Activated CD8-positive, alpha-beta memory T cell treated with anti-CD3 and anti-CD28 coated beads, Interleukin-2, amount 10 ng/mL, durations not matched to agents 7 days and 5 days (primary cell): ENCODE measurements around the gene DIPK2A. TPM values are rescaled to one million over a fixed set of nuclear protein-coding genes. Genes with fewer than 3 reads are reported as not detected.

Experiments
- ATAC-seq: fragments of 150-1000 bp; cut with Tn5 transposase; one replicate; pipeline ENCODE4 v1.10.0; 2021; ENCODE audit warnings: moderate library complexity
- CTCF ChIA-PET: fragments of 350-600 bp; sonication (Branson Sonifier 250); formaldehyde crosslinking; loops from one replicate; lab custom pipeline; 2021; ENCODE audit warnings: antibody characterized with exemption; lab: Charles Lee
- DNase-seq: peaks from one replicate; pipeline ENCODE4 v3.0.0-alpha.2; 2020
- H3K27ac Mint-ChIP-seq: one replicate; pipeline ENCODE4 v1.8.0; 2021; ENCODE audit warnings: mild to moderate bottlenecking, mixed read lengths
- H3K27me3 Mint-ChIP-seq: one replicate; pipeline ENCODE4 v1.8.0; 2021; ENCODE audit warnings: mixed read lengths
- H3K36me3 Mint-ChIP-seq: one replicate; pipeline ENCODE4 v1.8.0; 2021; ENCODE audit warnings: mild to moderate bottlenecking, mixed read lengths
- H3K4me1 Mint-ChIP-seq: one replicate; pipeline ENCODE4 v1.8.0; 2021; ENCODE audit warnings: mixed read lengths
- H3K4me3 Mint-ChIP-seq: one replicate; pipeline ENCODE4 v1.8.0; 2021; ENCODE audit warnings: mild to moderate bottlenecking, moderate library complexity, mixed read lengths
- H3K9me3 Mint-ChIP-seq: one replicate; pipeline ENCODE4 v1.8.0; 2022; ENCODE audit warnings: low read depth, mixed read lengths
- total RNA-seq, 2 experiments: library from RNA; stranded (reverse); gene quantifications; one replicate each; pipeline ENCODE4 v1.2.3, GENCODE V29; 2021

DIPK2A gene
- total RNA-seq, 2 experiments from 2014 or later, result 21.7 to 22.3 TPM

GRCh38 chr3:143979041-143979440, 7.4 kb downstream of the DIPK2A start:
- DNase-seq (no peak), ATAC-seq (no peak)
- Mint-ChIP-seq H3K4me1 (peaks cover 32% of the 10 kb centered on the region), H3K36me3 (peaks cover 28% of the 10 kb centered on the region), H3K27ac (no peak overlapping the region), H3K4me3 (no peak overlapping the region), H3K27me3 (no peaks in the 10 kb centered on the region), H3K9me3 (peaks cover 10% of the 10 kb centered on the region)
- CTCF ChIA-PET, result no interaction called here

GRCh38 chr3:143979813-143980212, 8.2 kb downstream of the DIPK2A start:
- H3K4me1 Mint-ChIP-seq, result peaks cover 24% of the 10 kb centered on the region
- ATAC-seq, result no peak

GRCh38 chr3:143988306-143988705, 16.7 kb downstream of the DIPK2A start:
- H3K4me1 Mint-ChIP-seq, result peaks cover 4% of the 10 kb centered on the region
- CTCF ChIA-PET, result no interaction called here
- no peak for DNase-seq
- H3K27me3 Mint-ChIP-seq, result no peaks in the 10 kb centered on the region
- no peak for ATAC-seq
- H3K27ac Mint-ChIP-seq, result no peak overlapping the region
- H3K36me3 Mint-ChIP-seq, result peaks cover 42% of the 10 kb centered on the region
- H3K9me3 Mint-ChIP-seq, result peaks cover 2% of the 10 kb centered on the region
- no peak overlapping the region for H3K4me3 Mint-ChIP-seq

More at GRCh38 chr3:143979813-143980212, 8.2 kb downstream of the DIPK2A start:
- Mint-ChIP-seq H3K27me3 (no peaks in the 10 kb centered on the region), H3K36me3 (peaks cover 31% of the 10 kb centered on the region), H3K9me3 (peaks cover 10% of the 10 kb centered on the region), H3K27ac (no peak overlapping the region), H3K4me3 (no peak overlapping the region)
- CTCF ChIA-PET, result no interaction called here
- no peak for DNase-seq

GRCh38 chr3:143989461-143989860, 17.8 kb downstream of the DIPK2A start:
- ATAC-seq, result no peak
- H3K9me3 Mint-ChIP-seq, result no peaks in the 10 kb centered on the region
- peaks cover 42% of the 10 kb centered on the region for H3K36me3 Mint-ChIP-seq
- no peak for DNase-seq
- no peak overlapping the region for H3K4me3 Mint-ChIP-seq
- peaks cover 4% of the 10 kb centered on the region for H3K4me1 Mint-ChIP-seq
- no peaks in the 10 kb centered on the region for H3K27me3 Mint-ChIP-seq
- CTCF ChIA-PET, result no interaction called here
- H3K27ac Mint-ChIP-seq, result no peak overlapping the region

- Mint-ChIP-seq H3K36me3 (peaks cover 38% of the 10 kb centered on the region), H3K4me3 (no peak overlapping the region), H3K4me1 (peaks cover 4% of the 10 kb centered on the region), H3K27ac (no peak overlapping the region), H3K9me3 (no peaks in the 10 kb centered on the region), H3K27me3 (no peaks in the 10 kb centered on the region)
- ATAC-seq, result no peak
- CTCF ChIA-PET, result no interaction called here
- no peak for DNase-seq
Measured at GRCh38 chr3:143991713-143992112, 20.1 kb downstream of the DIPK2A start.

- DNase-seq (no peak), ATAC-seq (no peak)
- no peaks in the 10 kb centered on the region for H3K4me1 Mint-ChIP-seq
- H3K36me3 Mint-ChIP-seq, result peaks cover 13% of the 10 kb centered on the region
- no peak overlapping the region for H3K27ac Mint-ChIP-seq
- CTCF ChIA-PET, result interaction anchor here (0.9 kb wide), 1 partner anchor 23 kb away, joined by 3 read pairs; no protein-coding TSS in a partner anchor
- no peaks in the 10 kb centered on the region for H3K27me3 Mint-ChIP-seq
- H3K9me3 Mint-ChIP-seq, result no peaks in the 10 kb centered on the region
- H3K4me3 Mint-ChIP-seq, result no peak overlapping the region
Measured at GRCh38 chr3:143998266-143998665, 26.6 kb downstream of the DIPK2A start.

GRCh38 chr3:144003051-144003450, 31.4 kb downstream of the DIPK2A start:
- no peaks in the 10 kb centered on the region for H3K4me1 Mint-ChIP-seq
- H3K36me3 Mint-ChIP-seq, result peaks cover 3% of the 10 kb centered on the region
- H3K4me3 Mint-ChIP-seq, result no peak overlapping the region
- no peaks in the 10 kb centered on the region for H3K9me3 Mint-ChIP-seq
- DNase-seq, result no peak
- CTCF ChIA-PET, result no interaction called here
- ATAC-seq, result no peak
- H3K27ac Mint-ChIP-seq, result no peak overlapping the region
- no peaks in the 10 kb centered on the region for H3K27me3 Mint-ChIP-seq

- ATAC-seq (no peak), DNase-seq (no peak)
- CTCF ChIA-PET, result no interaction called here
- Mint-ChIP-seq H3K27me3 (no peaks in the 10 kb centered on the region), H3K27ac (no peak overlapping the region), H3K36me3 (no peaks in the 10 kb centered on the region), H3K4me1 (no peaks in the 10 kb centered on the region), H3K4me3 (no peak overlapping the region), H3K9me3 (no peaks in the 10 kb centered on the region)
Measured at GRCh38 chr3:144010371-144010770, 38.7 kb downstream of the DIPK2A start.

GRCh38 chr3:144011251-144011799, 39.7 kb downstream of the DIPK2A start:
- Mint-ChIP-seq H3K27ac (no peak overlapping the region), H3K27me3 (no peaks in the 10 kb centered on the region), H3K4me3 (no peak overlapping the region), H3K9me3 (no peaks in the 10 kb centered on the region), H3K4me1 (no peaks in the 10 kb centered on the region), H3K36me3 (no peaks in the 10 kb centered on the region)
- ATAC-seq (no peak), DNase-seq (no peak)
- CTCF ChIA-PET, result no interaction called here

GRCh38 chr3:144015133-144015532, 43.5 kb downstream of the DIPK2A start:
- DNase-seq, result no peak
- Mint-ChIP-seq H3K36me3 (no peaks in the 10 kb centered on the region), H3K4me1 (no peaks in the 10 kb centered on the region), H3K4me3 (no peak overlapping the region), H3K9me3 (no peaks in the 10 kb centered on the region), H3K27me3 (no peaks in the 10 kb centered on the region), H3K27ac (no peak overlapping the region)
- ATAC-seq, result no peak
- CTCF ChIA-PET, result no interaction called here

GRCh38 chr3:144018776-144019175, 47.2 kb downstream of the DIPK2A start:
- CTCF ChIA-PET, result no interaction called here
- ATAC-seq, result no peak
- no peaks in the 10 kb centered on the region for H3K36me3 Mint-ChIP-seq
- H3K27me3 Mint-ChIP-seq, result no peaks in the 10 kb centered on the region
- H3K9me3 Mint-ChIP-seq, result no peaks in the 10 kb centered on the region
- DNase-seq, result no peak
- no peak overlapping the region for H3K4me3 Mint-ChIP-seq
- no peaks in the 10 kb centered on the region for H3K4me1 Mint-ChIP-seq
- no peak overlapping the region for H3K27ac Mint-ChIP-seq

Other genes with a start within 250 kb of the DIPK2A start
- gene SLC9A9, start 123.4 kb upstream of the DIPK2A start, total RNA-seq, result 10 to 100 TPM in 1 of 2 experiments, 1 to 10 TPM in 1; 6.8 to 10.8 TPM